SK-N-SH treated with all-trans-retinoic acid at 6 μM for 48 hours (cell line): Measurements from ENCODE around the gene ULK4.

Source experiments
- ATAC-seq: fragments of 200-7000 bp; cut with Tn5 transposase; 3 replicates; pipeline ENCODE4 v1.9.1; 2020; ENCODE audit warnings: mild to moderate bottlenecking, moderate library complexity
- ARNTL ChIP-seq: fragments of 450-650 bp; formaldehyde crosslinking; IDR thresholded peaks from 2 replicates; pipeline ENCODE4 v1.5.0; 2020; ENCODE audit warnings: low read depth, mild to moderate bottlenecking, moderate library complexity, borderline replicate concordance
- CSDC2 ChIP-seq: fragments of 250-450 bp; sonication (Bioruptor Pico); IDR thresholded peaks from 2 replicates; pipeline ENCODE4 v1.5.0; 2020; ENCODE audit warnings: mild to moderate bottlenecking, moderate library complexity
- CSRNP3 ChIP-seq: fragments of 250-450 bp; sonication (Bioruptor Pico); IDR thresholded peaks from 2 replicates; pipeline ENCODE4 v1.5.1; 2021; ENCODE audit warnings: mild to moderate bottlenecking, moderate library complexity
- ESRRG ChIP-seq: fragments of 250-450 bp; sonication (Bioruptor Pico); IDR thresholded peaks from 2 replicates; pipeline ENCODE4 v1.6.1; 2021; ENCODE audit warnings: mild to moderate bottlenecking
- GLIS3 ChIP-seq: fragments of 250-450 bp; sonication (Bioruptor Pico); IDR thresholded peaks from 2 replicates; pipeline ENCODE4 v1.5.0; 2020; ENCODE audit warnings: mild to moderate bottlenecking, moderate library complexity
- ISL1 ChIP-seq: fragments of 250-450 bp; sonication (Bioruptor Pico); IDR thresholded peaks from 2 replicates; pipeline ENCODE4 v2.1.2; 2022; ENCODE audit warnings: mild to moderate bottlenecking, moderate library complexity
- OSR1 ChIP-seq: fragments of 250-450 bp; sonication (Bioruptor Pico); IDR thresholded peaks from 2 replicates; pipeline ENCODE4 v1.8.0; 2022; ENCODE audit warnings: moderate library complexity, mild to moderate bottlenecking, inconsistent platforms
- POU6F1 ChIP-seq: fragments of 250-450 bp; sonication (Bioruptor Pico); IDR thresholded peaks from 2 replicates; pipeline ENCODE4 v1.8.0; 2021; ENCODE audit warnings: low read depth, mild to moderate bottlenecking, moderate library complexity, borderline replicate concordance
- PPARA ChIP-seq: fragments of 250-450 bp; sonication (Bioruptor Pico); IDR thresholded peaks from 2 replicates; pipeline ENCODE4 v1.5.0; 2020; ENCODE audit warnings: mild to moderate bottlenecking, borderline replicate concordance
- RARB ChIP-seq: fragments of 250-450 bp; sonication (Bioruptor Pico); IDR thresholded peaks from 2 replicates; pipeline ENCODE4 v1.8.0; 2021; ENCODE audit warnings: mild to moderate bottlenecking, moderate library complexity
- SNAI2 ChIP-seq: fragments of 250-450 bp; sonication (Bioruptor Pico); IDR thresholded peaks from 2 replicates; pipeline ENCODE4 v1.5.0; 2020; ENCODE audit warnings: mild to moderate bottlenecking, moderate library complexity
- TCF4 ChIP-seq: fragments of 250-450 bp; sonication (Bioruptor Pico); IDR thresholded peaks from 2 replicates; pipeline ENCODE4 v1.8.0; 2021; ENCODE audit warnings: mild to moderate bottlenecking, moderate library complexity, borderline replicate concordance
- TOX ChIP-seq: fragments of 250-450 bp; sonication (Bioruptor Pico); IDR thresholded peaks from 2 replicates; pipeline ENCODE4 v1.8.0; 2021; ENCODE audit warnings: mild to moderate bottlenecking, moderate library complexity, borderline replicate concordance
- TSHZ2 ChIP-seq: fragments of 250-450 bp; sonication (Bioruptor Pico); IDR thresholded peaks from 2 replicates; pipeline ENCODE4 v1.5.0; 2020; ENCODE audit warnings: mild to moderate bottlenecking, moderate library complexity
- ZC3H10 ChIP-seq: fragments of 250-450 bp; sonication (Bioruptor Pico); IDR thresholded peaks from 2 replicates; pipeline ENCODE4 v1.5.1; 2021; ENCODE audit warnings: mild to moderate bottlenecking, moderate library complexity
- ZFP3 ChIP-seq: fragments of 250-450 bp; sonication (Bioruptor Pico); IDR thresholded peaks from 2 replicates; pipeline ENCODE4 v1.5.0; 2020; ENCODE audit warnings: mild to moderate bottlenecking, moderate library complexity
- ZFP30 ChIP-seq: fragments of 450-650 bp; formaldehyde crosslinking; IDR thresholded peaks from 2 replicates; pipeline ENCODE4 v1.5.0; 2022; ENCODE audit warnings: mild to moderate bottlenecking, moderate library complexity
- ZNF565 ChIP-seq: fragments of 450-650 bp; formaldehyde crosslinking; conservative IDR thresholded peaks from 2 replicates; pipeline ENCODE4 v1.5.0; 2020; ENCODE audit warnings: low read depth, mild to moderate bottlenecking, moderate library complexity
- ZNF70 ChIP-seq: fragments of 450-650 bp; formaldehyde crosslinking; IDR thresholded peaks from 2 replicates; pipeline ENCODE4 v1.5.0; 2020; ENCODE audit warnings: mild to moderate bottlenecking, moderate library complexity
- TF ChIP-seq, protein P1 (sequence below): fragments of 250-450 bp; sonication (Bioruptor Pico); IDR thresholded peaks from 2 replicates; pipeline ENCODE4 v1.5.1; 2020; ENCODE audit warnings: low read depth, mild to moderate bottlenecking, moderate library complexity
- TF ChIP-seq, protein P2 (sequence below): fragments of 250-450 bp; sonication (Bioruptor Pico); IDR thresholded peaks from 2 replicates; pipeline ENCODE4 v1.8.0; 2020; ENCODE audit warnings: mild to moderate bottlenecking, moderate library complexity, borderline replicate concordance

ULK4 gene

GRCh38 chr3:41200669-41201021 lies 761.3 kb downstream of the ULK4 start:
- TF ChIP-seq TCF4: no peak
- TF ChIP-seq RARB (CRISPR knock-in tag): no peak
- no peak for TF ChIP-seq ZNF70 (CRISPR knock-in tag)
- no peak for TF ChIP-seq GLIS3 (CRISPR knock-in tag)
- no peak for TF ChIP-seq ZC3H10 (CRISPR knock-in tag)
- no peak for TF ChIP-seq ZFP3 (CRISPR knock-in tag)
- TF ChIP-seq SNAI2 (CRISPR knock-in tag): no peak
- no peak for TF ChIP-seq ESRRG (CRISPR knock-in tag)
- TF ChIP-seq, protein P1, sequence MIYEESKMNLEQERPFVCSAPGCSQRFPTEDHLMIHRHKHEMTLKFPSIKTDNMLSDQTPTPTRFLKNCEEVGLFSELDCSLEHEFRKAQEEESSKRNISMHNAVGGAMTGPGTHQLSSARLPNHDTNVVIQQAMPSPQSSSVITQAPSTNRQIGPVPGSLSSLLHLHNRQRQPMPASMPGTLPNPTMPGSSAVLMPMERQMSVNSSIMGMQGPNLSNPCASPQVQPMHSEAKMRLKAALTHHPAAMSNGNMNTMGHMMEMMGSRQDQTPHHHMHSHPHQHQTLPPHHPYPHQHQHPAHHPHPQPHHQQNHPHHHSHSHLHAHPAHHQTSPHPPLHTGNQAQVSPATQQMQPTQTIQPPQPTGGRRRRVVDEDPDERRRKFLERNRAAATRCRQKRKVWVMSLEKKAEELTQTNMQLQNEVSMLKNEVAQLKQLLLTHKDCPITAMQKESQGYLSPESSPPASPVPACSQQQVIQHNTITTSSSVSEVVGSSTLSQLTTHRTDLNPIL: no peak
- no peak for TF ChIP-seq CSDC2
- TF ChIP-seq TSHZ2 (CRISPR knock-in tag): no peak
- no peak for TF ChIP-seq CSRNP3
- no peak for TF ChIP-seq ARNTL (CRISPR knock-in tag)
- TF ChIP-seq ZNF565: no peak
- no peak for TF ChIP-seq PPARA (CRISPR knock-in tag)
- TF ChIP-seq OSR1 (CRISPR knock-in tag): no peak
- no peak for TF ChIP-seq ZFP30 (CRISPR knock-in tag)
- TF ChIP-seq, protein P2, sequence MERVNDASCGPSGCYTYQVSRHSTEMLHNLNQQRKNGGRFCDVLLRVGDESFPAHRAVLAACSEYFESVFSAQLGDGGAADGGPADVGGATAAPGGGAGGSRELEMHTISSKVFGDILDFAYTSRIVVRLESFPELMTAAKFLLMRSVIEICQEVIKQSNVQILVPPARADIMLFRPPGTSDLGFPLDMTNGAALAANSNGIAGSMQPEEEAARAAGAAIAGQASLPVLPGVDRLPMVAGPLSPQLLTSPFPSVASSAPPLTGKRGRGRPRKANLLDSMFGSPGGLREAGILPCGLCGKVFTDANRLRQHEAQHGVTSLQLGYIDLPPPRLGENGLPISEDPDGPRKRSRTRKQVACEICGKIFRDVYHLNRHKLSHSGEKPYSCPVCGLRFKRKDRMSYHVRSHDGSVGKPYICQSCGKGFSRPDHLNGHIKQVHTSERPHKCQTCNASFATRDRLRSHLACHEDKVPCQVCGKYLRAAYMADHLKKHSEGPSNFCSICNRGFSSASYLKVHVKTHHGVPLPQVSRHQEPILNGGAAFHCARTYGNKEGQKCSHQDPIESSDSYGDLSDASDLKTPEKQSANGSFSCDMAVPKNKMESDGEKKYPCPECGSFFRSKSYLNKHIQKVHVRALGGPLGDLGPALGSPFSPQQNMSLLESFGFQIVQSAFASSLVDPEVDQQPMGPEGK (CRISPR knock-in tag): no peak
- TF ChIP-seq ISL1: no peak
- ATAC-seq: peak; percentile 13

DNA sequence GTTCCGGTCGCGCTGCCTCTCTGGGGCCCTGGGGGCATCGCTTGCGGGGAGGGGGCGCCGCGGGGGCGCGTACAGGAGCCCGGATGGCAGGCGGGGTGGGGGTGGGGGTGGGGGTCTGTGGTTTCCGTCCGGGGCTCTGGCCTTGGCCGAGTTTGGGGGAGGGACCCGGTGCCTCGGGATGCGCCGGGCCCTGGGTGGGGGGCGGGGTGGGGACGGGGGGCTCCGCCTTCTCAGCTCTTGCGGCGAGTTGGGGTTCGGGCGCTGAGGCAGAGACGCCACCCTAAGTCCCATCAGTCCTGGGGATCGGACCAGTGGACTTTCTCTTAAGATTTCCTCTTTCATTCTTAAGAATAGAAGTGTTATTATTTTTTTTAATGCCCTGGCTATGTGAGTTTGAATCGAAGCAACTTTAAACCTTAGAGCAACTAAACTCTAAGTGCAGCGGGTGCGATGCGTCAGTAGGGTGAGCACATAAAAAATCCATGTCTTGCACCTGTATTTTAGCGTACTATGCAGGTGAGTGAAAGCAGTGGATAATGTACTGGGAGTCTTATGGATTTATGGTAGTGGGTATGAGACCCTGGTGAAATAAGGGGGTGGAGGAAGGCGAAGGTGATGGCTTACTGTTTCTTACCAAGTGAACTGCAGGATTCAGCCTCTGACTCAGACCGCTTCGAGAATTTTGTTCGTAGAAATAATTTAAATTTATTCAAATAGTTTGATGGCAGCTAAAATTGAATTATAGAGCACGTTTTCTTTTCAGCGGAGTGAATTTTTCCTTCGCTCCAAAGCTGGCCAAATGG lies 761.8 kb downstream of the ULK4 start:
- TF ChIP-seq ARNTL (CRISPR knock-in tag) (no peak), OSR1 (CRISPR knock-in tag) (no peak)
- peak; percentile 7 for ATAC-seq

DNA sequence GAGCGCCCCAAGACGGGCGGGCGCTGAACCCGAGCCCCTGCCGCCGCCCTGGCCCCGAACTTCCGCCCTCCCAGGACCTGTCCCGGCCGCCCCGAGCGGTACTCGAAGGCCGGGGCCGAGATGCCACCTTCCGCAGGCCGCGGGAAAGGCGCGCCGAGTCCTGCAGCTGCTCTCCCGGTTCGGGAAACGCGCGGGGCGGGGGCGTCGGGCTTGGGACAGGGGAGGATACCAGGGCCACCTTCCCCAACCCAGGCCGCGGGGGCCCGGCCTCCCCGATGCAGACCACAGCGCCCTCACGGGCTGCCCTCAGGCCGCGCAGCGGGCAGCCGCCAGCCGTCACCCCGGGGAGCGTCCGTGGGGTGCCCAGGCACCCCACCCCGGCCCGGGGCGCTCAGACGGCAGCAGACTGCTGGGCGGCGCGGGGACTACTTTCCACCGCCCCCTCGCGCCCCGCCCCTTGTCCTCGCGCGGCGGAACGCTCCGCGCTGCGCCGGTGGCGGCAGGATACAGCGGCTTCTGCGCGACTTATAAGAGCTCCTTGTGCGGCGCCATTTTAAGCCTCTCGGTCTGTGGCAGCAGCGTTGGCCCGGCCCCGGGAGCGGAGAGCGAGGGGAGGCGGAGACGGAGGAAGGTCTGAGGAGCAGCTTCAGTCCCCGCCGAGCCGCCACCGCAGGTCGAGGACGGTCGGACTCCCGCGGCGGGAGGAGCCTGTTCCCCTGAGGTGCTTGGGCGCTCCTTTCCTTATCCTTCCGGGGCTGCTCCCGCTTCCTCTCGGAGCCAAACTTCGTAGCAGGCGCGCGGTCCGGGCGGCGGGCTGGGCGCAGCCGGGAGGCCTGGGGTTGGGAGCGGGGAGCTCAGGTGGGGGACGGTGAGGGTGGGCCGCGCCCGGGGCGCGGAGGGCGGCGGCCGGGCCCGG lies 762.7 kb downstream of the ULK4 start, which contains the start of gene CTNNB1:
CTNNB1 (plus strand) TSS at position 556 of the 916 bp plus-strand sequence. CDS start 24,564 bp downstream, outside the sequence.
- peak; percentile 83 for ATAC-seq
- TF ChIP-seq ZNF565: 0 out of 2 replicates have a peak, but pooled peaks have one; percentile 12
- no peak for TF ChIP-seq POU6F1 (CRISPR knock-in tag)
- peak; percentile 25; the same call in 1 of the 2 replicates for TF ChIP-seq SNAI2 (CRISPR knock-in tag)
- TF ChIP-seq ZFP3 (CRISPR knock-in tag): peak; percentile 44; the same call in 1 of the 2 replicates
- TF ChIP-seq, protein P2 (CRISPR knock-in tag): no peak; the same call in 1 of the 2 replicates
- no peak for TF ChIP-seq TCF4
- no peak for TF ChIP-seq ZC3H10 (CRISPR knock-in tag)
- TF ChIP-seq CSDC2: peak; percentile 64; the same call in 1 of the 2 replicates
- no peak for TF ChIP-seq ISL1
- peak; percentile 61; the same call in 1 of the 2 replicates for TF ChIP-seq RARB (CRISPR knock-in tag)
- no peak for TF ChIP-seq ZFP30 (CRISPR knock-in tag)
- 0 out of 2 replicates have a peak, but pooled peaks have one; percentile 8 for TF ChIP-seq ARNTL (CRISPR knock-in tag)
- TF ChIP-seq CSRNP3: peak; percentile 27; the same call in 1 of the 2 replicates
- TF ChIP-seq TOX (CRISPR knock-in tag): no peak
- TF ChIP-seq OSR1 (CRISPR knock-in tag): no peak
- TF ChIP-seq GLIS3 (CRISPR knock-in tag): peak; percentile 75; the same call in 1 of the 2 replicates
